Activated CD4-positive, alpha-beta T cell treated with anti-CD3 and anti-CD28 coated beads for 1 hour (primary cell): Measurements from ENCODE around the gene ESF1.

Experiments used
- DNase-seq: peaks from one replicate; pipeline ENCODE4 v3.0.0-alpha.2; 2020

ESF1 gene

GRCh38 chr20:13671916-13672378 lies 112.8 kb downstream of the ESF1 start:
- no peak for DNase-seq

- no peak for DNase-seq
These were observed 113.2 kb downstream of the ESF1 start for GRCh38 chr20:13671512-13671911.

GRCh38 chr20:13670160-13670559 lies 114.6 kb downstream of the ESF1 start:
- no peak for DNase-seq

- no peak for DNase-seq
These were observed 118.9 kb downstream of the ESF1 start for GRCh38 chr20:13665709-13666395.
